GM21576 (cell line): ENCODE measurements around the gene TAGLN.
"Not testable (repeated sequence)": the region's sequence is repeated elsewhere in the genome, so short reads cannot be mapped to it uniquely, and the experiment has no call there.

Experiments used
- ATAC-seq: cut with Tn5 transposase; IDR thresholded peaks from one replicate; pipeline ENCODE4 v1.9.1; 2021; ENCODE audit warnings: mild to moderate bottlenecking, moderate library complexity; ENCODE audit not compliant: unreplicated experiment

The TAGLN gene

GRCh38 chr11:117195258-117195657, 3.9 kb upstream of the TAGLN start:
- no peak for ATAC-seq

- no peak for ATAC-seq
These were observed 3.4 kb upstream of the TAGLN start for GRCh38 chr11:117195761-117196160.

GRCh38 chr11:117197006-117197405, 2.2 kb upstream of the TAGLN start:
- no peak for ATAC-seq

- ATAC-seq = no peak
These were observed 1.4 kb upstream of the TAGLN start for GRCh38 chr11:117197516-117198456.

- no peak for ATAC-seq
These were observed 557 bp upstream of the TAGLN start for GRCh38 chr11:117198613-117199012.

- ATAC-seq = no peak
These were observed 994 bp downstream of the TAGLN start for GRCh38 chr11:117199916-117200812.

- no peak for ATAC-seq
These were observed 1.9 kb downstream of the TAGLN start for GRCh38 chr11:117200813-117201657.

- no peak for ATAC-seq
These were observed 2.6 kb downstream of the TAGLN start for GRCh38 chr11:117201658-117202305.

GRCh38 chr11:117202386-117203068, 3.4 kb downstream of the TAGLN start:
- no peak for ATAC-seq

- no peak for ATAC-seq
These were observed 3.9 kb downstream of the TAGLN start for GRCh38 chr11:117203069-117203407.

- no peak for ATAC-seq
These were observed 5.3 kb downstream of the TAGLN start for GRCh38 chr11:117204283-117205080.

- no peak for ATAC-seq
These were observed 6.1 kb downstream of the TAGLN start for GRCh38 chr11:117205211-117205818.

- not testable (repeated sequence) for ATAC-seq
These were observed 6.9 kb downstream of the TAGLN start for GRCh38 chr11:117206111-117206510.

- not testable (repeated sequence) for ATAC-seq
These were observed 7.7 kb downstream of the TAGLN start for GRCh38 chr11:117206859-117207258.

- ATAC-seq = not testable (repeated sequence)
These were observed 8.3 kb downstream of the TAGLN start for GRCh38 chr11:117207481-117207880.

- ATAC-seq = not testable (repeated sequence)
These were observed 9.5 kb downstream of the TAGLN start for GRCh38 chr11:117208710-117209109.

- ATAC-seq = not testable (repeated sequence)
These were observed 10.4 kb downstream of the TAGLN start for GRCh38 chr11:117209351-117210125.

- ATAC-seq = no peak
These were observed 11.4 kb downstream of the TAGLN start for GRCh38 chr11:117210620-117211019.
